Activated T-helper 9 cell treated with anti-CD3 and anti-CD28 coated beads, Interleukin-2, amount 50 U/mL, for 16 hours (primary cell): ENCODE results near the gene PPP2R5E.
"Not testable (repeated sequence)": the region's sequence is repeated elsewhere in the genome, so short reads cannot be mapped to it uniquely, and the experiment has no call there.

ENCODE experiments used
- DNase-seq: peaks from one replicate; pipeline ENCODE4 v3.0.0-alpha.2; 2020; ENCODE audit warnings: low read depth

Gene PPP2R5E

GRCh38 chr14:63543000-63543825 lies at the start of gene PPP2R5E:
TSS of gene PPP2R5E (minus strand) at chr14:63543377. CDS start at chr14:63539685, 3,692 bp downstream.
- peak; percentile 94 for DNase-seq

DNA sequence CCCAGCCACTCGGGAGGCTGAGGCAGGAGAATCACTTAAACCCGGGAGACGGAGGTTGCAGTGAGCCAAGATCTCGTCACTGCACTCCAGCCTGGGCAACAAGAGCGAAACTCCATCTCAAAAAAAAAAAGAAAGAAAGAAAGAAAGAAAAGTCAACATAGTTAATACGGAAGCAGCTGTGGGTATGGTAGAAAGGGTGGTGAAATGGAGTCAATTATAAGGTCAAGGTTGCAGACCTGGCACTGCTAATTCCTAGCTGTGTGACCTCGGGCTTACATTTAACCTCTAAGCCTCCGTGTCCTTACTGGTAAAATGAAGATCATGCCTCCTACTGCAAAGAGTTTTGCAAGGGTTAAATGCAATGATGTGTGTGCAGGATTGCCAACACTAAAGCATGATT lies 39.9 kb upstream of the PPP2R5E start:
- not testable (repeated sequence) for DNase-seq

DNA sequence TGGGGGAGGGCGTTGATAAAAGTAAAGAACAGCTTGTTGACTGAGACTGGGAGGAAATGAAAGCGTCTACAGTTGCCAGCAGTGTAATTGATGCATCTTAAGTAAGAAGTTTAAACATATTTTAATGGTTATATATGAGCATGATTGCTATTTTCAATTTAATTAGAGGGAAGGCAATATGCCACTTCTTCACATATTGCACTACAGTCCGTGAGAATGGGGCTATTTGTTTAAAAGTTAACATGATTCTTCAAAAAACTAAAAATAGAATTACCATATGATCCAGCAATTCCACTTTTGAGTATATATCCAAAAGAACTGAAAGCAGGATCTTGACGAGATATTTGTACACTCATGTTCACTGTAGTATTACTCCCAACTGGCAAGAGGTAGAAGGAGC lies 38.3 kb upstream of the PPP2R5E start:
- DNase-seq, result no peak

DNA sequence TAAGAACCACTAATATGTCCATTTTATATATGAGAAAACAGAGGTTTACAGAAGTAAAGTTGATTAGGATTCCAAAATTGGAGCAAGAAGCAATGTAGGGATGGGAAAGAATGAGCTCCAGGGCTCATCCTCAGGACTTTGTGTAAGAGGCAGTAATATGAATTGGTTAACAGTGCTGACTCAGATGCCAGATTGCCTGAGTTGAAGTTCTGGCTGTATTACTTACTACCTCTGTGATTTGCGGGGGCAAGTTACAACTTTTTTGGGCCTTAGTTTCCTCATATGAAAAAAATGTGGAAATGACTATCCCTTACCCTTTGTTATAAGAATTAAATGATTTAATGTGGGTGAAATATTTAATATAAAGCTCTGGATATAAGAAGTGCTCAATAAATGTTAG lies 35.1 kb upstream of the PPP2R5E start:
- no peak for DNase-seq

DNA sequence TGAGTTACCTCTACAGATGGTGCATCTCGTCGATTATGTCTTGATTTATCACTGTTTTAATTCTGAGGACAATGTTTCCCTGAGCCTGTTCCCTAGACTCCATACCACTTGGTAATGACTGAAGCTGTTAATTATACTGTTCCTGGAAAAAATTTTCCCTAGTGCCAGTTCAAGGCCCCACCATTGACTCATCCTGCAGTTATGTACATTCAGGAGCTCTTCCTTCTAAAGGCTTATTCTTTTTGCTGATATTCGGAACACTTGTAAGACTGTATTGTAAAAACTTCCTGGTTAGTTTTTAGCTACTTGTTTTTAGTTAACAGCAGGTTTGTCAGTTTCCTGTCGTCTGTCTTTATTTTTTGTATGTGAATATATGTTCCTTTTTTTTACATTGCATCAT lies 30.4 kb upstream of the PPP2R5E start:
- DNase-seq, result no peak

DNA sequence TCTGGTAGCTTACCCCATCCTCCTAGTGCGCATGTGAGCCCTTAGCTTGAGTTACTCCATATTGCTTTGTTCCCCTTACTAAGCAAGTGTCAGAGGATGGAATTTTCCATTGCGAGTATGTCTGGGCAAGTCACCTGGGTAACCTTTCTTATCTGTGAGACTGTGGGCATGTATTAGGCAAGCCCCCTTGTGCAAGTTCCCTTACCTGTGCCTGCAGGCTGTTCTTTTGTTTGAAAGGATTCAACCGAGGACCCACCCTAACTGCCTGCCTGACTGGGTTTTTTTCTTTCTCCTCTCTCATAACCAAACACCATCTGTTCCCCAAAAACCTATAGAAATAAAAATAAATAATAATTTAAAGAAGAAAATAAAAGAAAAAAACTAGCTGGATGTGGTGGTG lies 22.3 kb upstream of the PPP2R5E start:
- DNase-seq, result no peak

- DNase-seq, result no peak
Observed at GRCh38 chr14:63564318-63564717, 21.1 kb upstream of the PPP2R5E start.

DNA sequence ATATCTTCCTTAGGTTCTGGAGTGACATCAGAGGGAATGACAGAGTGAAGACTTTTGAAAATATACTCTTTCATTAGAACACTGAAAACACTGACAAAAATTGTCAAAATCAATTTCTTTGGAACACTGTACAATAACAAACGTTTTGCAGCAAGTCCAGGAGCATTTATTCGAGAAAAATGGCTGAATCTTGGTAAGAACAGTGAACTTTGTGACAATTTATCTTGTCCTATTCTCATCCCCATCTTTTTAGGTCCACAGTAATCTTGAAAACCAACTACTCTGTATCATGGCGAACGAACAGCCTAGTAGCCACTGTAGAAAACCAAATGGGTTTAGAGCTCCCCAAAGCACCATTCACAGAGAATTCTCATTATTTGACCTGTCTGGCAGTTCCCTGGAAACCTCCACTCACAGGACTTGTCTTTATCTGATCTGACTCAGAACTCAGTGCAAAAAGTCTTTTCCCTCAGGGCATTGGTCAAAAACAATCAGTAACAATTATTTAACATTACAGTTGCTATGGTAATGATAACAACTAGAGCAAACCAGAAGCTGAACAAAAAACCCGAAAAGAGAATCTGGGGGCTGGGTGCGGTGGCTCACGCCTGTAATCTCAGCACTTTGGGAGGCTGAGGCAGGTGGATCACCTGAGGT lies 20.3 kb upstream of the PPP2R5E start:
- no peak for DNase-seq

DNA sequence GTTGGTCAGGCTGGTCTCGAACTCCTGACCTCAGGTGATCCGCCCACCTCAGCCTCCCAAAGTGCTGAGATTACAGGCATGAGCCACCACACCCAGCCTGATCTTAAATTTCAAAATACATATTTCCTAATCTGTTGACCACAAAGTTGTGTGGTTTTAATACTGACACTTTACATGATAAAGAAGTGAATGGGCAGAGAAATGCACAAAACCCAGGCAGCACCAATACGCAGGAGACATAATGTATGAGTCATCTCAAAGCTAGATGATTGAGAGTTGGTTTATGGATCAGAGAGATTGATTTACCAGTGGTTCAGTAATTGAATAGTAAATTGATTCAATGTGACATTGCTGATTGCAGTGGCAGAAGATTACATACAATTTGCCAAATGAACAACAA lies 19.2 kb upstream of the PPP2R5E start:
- DNase-seq, result no peak

DNA sequence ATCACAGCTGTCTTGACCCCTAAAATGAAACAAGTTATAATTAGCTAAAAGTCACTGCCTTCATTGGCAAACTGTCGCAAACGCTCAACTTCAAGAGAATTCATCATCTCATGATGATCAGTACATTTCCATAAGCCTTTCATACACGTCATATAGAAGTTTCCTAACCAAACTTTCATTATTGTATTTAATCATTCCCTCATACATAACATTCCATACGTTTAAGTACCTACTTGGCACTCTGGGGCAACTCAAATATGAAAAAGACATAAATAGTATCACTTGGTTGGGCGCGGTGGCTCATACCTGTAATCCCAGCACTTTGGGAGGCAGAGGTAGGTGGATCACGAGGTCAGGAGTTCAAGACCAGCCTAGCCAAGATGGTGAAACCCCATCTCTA lies 12.4 kb upstream of the PPP2R5E start:
- no peak for DNase-seq

DNA sequence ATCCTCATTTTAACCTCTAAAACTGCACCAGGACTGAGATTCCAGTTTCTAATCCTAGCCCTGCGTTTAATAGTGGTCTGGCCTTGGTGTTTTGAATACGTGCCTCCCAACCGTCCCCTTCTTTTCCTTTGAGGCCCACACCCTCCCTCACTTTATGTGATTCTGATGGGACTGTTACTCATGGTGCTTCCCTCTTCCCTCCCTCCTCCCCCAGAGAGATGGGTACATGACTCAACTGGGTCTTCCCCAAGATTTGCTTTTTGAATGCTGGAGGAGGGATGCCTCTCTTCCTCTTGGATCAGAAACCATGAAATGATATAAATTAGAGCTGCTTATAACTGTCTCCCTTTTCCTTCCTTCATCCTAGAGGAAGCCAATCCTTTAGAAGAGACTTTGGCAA lies 8.2 kb upstream of the PPP2R5E start:
- DNase-seq, result no peak

GRCh38 chr14:63547798-63548335 lies 4.7 kb upstream of the PPP2R5E start:
- no peak for DNase-seq

- no peak for DNase-seq
Observed at GRCh38 chr14:63545431-63545830, 2.3 kb upstream of the PPP2R5E start.

GRCh38 chr14:63544591-63545299 lies 1.6 kb upstream of the PPP2R5E start:
- no peak for DNase-seq

DNA sequence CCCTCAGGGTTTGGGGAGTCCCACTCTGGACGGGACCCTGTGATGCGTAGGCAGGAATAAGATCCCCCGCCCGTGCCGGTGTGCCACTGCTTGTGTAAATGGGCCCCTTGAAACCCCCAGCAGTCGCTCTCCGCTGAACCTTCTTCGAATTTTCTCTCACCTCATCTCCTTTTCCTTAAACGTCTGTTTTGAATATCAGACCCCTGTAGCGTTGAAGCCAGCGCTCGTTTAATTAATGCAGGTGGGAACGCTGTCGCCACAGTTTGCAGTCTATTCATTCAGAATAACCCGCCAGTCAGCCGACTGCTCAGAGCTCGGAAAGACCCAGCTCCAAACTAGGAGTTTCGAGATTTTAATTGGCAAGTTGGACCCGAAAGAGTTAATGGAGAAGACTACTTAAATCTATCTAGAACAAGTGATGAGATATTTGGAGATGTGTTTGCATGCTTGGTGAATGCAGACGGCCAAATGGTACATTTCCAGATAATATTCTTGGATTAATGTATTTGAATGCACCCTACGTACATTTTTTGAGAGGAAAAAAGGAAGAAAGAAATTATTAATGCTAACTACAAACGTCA lies 739 bp upstream of the PPP2R5E start:
- no peak for DNase-seq

GRCh38 chr14:63542231-63542999 lies 762 bp downstream of the PPP2R5E start:
- DNase-seq, result no peak

DNA sequence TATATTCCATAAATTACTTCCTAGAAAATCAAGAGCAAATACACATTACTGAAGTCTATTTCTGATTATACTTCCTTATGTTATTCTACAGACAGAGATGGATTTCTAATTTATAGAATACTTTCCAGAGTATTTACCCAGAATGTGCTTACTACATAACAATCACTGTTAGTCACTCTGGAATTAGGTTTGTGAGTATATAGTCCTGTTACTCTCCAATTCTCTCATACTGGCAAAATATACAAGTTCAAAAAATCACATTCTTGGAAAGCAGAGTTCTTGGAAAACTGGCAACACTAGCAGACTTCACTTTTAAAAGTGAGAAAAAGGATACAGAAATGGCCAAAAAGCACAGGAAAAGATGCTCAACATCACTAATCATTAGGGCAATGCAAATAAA lies 7.3 kb downstream of the PPP2R5E start:
- DNase-seq, result no peak

DNA sequence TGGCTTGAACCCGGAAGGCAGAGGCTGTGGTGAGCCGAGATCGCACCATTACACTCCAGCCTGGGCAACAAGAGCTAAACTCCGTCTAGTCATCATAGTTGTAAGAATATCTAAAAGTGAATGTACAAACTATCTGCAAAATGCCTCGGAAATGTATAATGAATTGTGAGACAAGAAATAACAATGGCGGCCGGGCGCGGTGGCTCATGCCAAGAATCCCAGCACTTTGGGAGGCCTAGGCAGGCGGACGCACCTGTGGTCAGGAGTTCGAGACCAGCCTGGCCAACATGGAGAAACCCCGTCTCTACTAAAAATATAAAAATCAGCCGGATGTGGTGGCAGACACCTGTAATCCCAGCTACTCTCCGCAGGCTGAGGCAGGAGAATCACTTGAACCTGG lies 9.7 kb downstream of the PPP2R5E start:
- no peak for DNase-seq

DNA sequence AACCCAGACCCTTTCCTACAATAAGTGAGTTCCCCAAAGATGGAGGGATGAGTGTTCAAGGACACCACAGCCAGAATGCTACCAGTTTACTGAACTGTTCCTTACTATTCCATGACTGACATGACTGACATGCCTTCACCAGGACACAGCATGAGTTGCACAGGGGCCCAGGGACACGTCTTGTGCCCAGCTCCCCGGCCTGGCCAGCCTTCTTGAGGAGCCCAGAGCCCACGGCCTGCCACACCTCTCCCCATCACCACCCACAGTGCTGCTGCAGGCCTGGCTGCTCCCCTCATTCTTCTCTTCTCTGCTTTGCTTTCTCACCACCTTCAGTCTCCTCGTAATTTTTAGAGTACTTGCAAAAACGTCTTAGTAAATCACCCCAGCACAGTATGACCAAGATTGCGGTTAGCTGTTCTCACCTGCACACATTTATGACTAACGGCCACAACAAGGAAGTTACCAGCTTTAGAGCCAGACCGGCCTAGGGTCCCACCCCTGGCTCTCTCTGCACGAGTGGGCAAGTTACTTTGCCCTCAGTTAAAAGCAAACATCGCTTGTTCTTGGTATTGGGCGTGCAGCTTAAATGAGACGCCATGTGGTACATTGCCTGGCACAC lies 18.5 kb downstream of the PPP2R5E start:
- no peak for DNase-seq

- DNase-seq, result no peak
Observed at GRCh38 chr14:63523735-63524426, 19.3 kb downstream of the PPP2R5E start.
